Nephron progenitor cell (in vitro differentiated cells): Measurements from ENCODE around the gene MYPOP.

Experiments
- DNase-seq: peaks from one replicate; pipeline ENCODE4 v3.0.0; 2021
- H3K27ac Mint-ChIP-seq: 2 replicates; pipeline ENCODE4 v1.8.0; 2021; ENCODE audit warnings: mild to moderate bottlenecking, moderate library complexity, mixed read lengths
- H3K27me3 Mint-ChIP-seq: 2 replicates; pipeline ENCODE4 v1.8.0; 2021; ENCODE audit warnings: mild to moderate bottlenecking, low read depth, mixed read lengths; ENCODE audit not compliant: poor library complexity
- H3K36me3 Mint-ChIP-seq: 2 replicates; pipeline ENCODE4 v1.8.0; 2021; ENCODE audit warnings: low read depth, mixed read lengths
- H3K4me1 Mint-ChIP-seq: 2 replicates; pipeline ENCODE4 v1.8.0; 2021; ENCODE audit warnings: mixed read lengths
- H3K4me3 Mint-ChIP-seq: 2 replicates; pipeline ENCODE4 v1.8.0; 2021; ENCODE audit warnings: mild to moderate bottlenecking, moderate library complexity, mixed read lengths
- H3K9me3 Mint-ChIP-seq: 2 replicates; pipeline ENCODE4 v1.8.0; 2021; ENCODE audit warnings: mild to moderate bottlenecking, moderate library complexity, mixed read lengths
- TF ChIP-seq, protein P1 (sequence below): fragments of 200-600 bp; sonication (generic); IDR thresholded peaks from 2 replicates; pipeline ENCODE4 v1.5.0; 2021; ENCODE audit warnings: antibody characterized with exemption

The MYPOP gene

DNA sequence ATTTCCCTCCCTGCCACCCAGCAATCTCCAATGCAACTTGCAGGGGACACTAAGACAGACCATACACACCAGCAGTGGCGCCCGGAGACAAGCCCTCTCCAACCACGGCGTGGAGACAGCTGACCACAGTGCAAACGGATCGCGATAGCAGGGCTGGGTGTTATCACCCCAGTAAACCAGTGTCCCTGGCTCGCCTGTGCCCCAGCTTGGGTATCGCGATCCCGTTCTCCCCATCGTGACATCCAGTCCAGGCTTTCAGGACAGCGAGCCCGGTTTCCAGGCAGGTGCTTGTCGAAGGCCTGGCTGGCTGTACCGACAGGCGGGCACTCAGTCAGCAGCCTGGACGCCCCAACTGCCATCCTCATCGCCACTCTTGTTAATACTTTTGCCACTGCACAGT lies 32.9 kb upstream of the MYPOP start:
- no peaks in the 10 kb centered on the region for H3K4me1 Mint-ChIP-seq

DNA sequence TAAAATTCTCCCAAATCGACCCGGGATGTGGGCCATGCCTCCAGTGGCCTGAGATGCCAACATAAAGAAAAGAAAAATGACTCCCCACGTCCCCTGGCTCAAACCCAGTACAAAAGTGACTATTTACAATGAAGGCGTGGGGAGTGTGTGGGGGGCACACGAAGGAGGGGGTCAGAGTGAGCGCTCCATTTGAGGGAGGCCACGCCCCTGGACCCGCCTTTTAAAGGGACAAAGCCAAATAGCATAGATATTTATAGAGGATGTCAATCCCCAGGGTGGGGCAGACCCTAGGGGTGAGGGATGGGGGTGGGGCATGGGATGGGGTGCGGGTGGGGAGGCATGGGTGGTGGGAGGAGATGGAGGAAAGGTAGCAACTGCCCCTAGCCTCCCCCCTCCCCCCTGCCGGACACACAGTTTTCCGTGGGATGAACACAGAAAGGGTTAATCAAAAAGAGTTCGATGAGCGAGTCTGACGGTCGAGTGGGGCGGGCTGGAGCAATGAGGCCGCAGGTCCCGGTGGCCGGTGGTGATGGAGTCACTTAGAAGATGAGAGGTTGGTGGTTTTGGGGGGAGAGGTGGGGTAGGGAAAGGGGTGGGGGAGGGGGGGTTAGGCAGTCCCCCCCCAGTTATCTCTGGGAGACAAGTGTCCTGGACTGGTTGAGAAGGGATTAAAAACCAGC lies 32.3 kb upstream of the MYPOP start:
- no peak for DNase-seq
- no peaks in the 10 kb centered on the region for H3K4me1 Mint-ChIP-seq
- peaks cover 69% of the 10 kb centered on the region for H3K27me3 Mint-ChIP-seq
- no peaks in the 10 kb centered on the region for H3K9me3 Mint-ChIP-seq
- no peak overlapping the region for H3K4me3 Mint-ChIP-seq
- no peak overlapping the region for H3K27ac Mint-ChIP-seq
- no peaks in the 10 kb centered on the region for H3K36me3 Mint-ChIP-seq
- TF ChIP-seq, protein P1, sequence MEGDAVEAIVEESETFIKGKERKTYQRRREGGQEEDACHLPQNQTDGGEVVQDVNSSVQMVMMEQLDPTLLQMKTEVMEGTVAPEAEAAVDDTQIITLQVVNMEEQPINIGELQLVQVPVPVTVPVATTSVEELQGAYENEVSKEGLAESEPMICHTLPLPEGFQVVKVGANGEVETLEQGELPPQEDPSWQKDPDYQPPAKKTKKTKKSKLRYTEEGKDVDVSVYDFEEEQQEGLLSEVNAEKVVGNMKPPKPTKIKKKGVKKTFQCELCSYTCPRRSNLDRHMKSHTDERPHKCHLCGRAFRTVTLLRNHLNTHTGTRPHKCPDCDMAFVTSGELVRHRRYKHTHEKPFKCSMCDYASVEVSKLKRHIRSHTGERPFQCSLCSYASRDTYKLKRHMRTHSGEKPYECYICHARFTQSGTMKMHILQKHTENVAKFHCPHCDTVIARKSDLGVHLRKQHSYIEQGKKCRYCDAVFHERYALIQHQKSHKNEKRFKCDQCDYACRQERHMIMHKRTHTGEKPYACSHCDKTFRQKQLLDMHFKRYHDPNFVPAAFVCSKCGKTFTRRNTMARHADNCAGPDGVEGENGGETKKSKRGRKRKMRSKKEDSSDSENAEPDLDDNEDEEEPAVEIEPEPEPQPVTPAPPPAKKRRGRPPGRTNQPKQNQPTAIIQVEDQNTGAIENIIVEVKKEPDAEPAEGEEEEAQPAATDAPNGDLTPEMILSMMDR, result no peak

More for the DNA sequence above, 32.9 kb upstream of the MYPOP start:
- Mint-ChIP-seq H3K4me3 (no peak overlapping the region), H3K9me3 (no peaks in the 10 kb centered on the region), H3K27ac (no peak overlapping the region), H3K27me3 (peaks cover 63% of the 10 kb centered on the region), H3K36me3 (no peaks in the 10 kb centered on the region)
- DNase-seq, result no peak
- TF ChIP-seq, protein P1, result no peak

DNA sequence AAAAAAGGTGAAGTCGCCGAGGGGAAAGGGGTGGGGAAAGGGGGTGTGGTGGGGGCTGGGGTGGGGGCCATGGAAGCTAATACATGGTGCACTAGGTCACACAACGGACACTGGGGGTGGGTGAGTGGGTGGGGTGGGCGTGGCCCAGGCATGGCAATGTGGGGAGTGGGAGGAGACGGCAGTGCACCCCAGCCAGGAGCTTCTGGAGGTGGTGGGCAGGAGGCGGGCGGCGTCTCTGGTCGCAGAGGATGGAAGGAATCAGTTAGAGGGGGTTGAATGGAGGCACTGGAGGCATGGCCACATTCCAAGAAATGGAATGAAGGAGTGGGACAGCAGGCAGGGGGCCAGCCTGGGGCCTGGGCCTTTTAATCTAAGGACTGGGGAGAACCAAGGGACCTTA lies 31.3 kb upstream of the MYPOP start:
- H3K9me3 Mint-ChIP-seq, result no peaks in the 10 kb centered on the region
- TF ChIP-seq, protein P1, result no peak
- no peaks in the 10 kb centered on the region for H3K4me1 Mint-ChIP-seq
- no peak overlapping the region for H3K27ac Mint-ChIP-seq
- DNase-seq, result no peak
- H3K36me3 Mint-ChIP-seq, result no peaks in the 10 kb centered on the region
- no peak overlapping the region for H3K4me3 Mint-ChIP-seq
- H3K27me3 Mint-ChIP-seq, result peaks cover 78% of the 10 kb centered on the region

DNA sequence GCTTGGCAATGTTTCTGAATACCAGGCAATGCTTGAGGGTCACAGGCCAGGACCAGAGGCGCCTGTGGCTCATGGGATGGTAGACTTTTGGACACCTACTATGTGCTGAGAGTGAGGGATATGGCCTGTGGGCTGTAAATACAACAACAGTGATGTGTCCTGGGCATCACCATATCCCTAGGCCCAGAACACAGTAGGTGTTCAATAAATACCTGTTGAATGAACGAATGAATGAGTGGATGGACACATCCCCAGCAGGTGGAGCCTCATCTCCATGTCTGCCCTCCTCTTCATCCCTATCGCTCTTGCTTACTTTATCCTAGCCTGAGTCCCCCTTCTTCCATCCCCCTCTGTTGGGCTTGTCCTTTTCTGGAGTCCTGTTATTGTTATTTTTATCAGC lies 28.6 kb upstream of the MYPOP start:
- Mint-ChIP-seq H3K36me3 (no peaks in the 10 kb centered on the region), H3K27ac (no peak overlapping the region), H3K4me1 (peaks cover 6% of the 10 kb centered on the region), H3K9me3 (peaks cover 3% of the 10 kb centered on the region), H3K4me3 (no peak overlapping the region), H3K27me3 (peaks cover 78% of the 10 kb centered on the region)
- TF ChIP-seq, protein P1, result no peak
- no peak for DNase-seq

DNA sequence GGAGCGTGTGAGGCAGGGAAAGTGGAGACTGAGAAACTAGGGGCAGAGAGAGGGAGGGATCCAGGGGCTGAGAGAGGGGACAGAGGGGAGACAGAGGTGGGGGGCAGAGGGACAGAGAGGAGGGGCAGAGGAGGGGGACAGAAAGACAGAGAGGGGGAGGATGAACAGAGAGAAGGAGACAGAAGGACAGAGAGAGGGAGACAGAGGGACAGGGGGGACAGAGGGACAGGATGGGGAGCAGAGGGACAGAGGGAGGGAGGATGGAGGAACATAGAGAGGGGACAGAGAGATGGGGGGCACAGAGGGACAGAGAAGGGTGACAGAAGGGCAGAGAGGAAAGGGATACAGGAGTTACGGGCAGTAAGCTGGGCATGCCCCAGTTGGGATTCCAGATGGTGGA lies 26.8 kb upstream of the MYPOP start:
- H3K9me3 Mint-ChIP-seq, result peaks cover 3% of the 10 kb centered on the region
- no peak overlapping the region for H3K27ac Mint-ChIP-seq
- DNase-seq, result no peak
- TF ChIP-seq, protein P1, result no peak
- H3K4me3 Mint-ChIP-seq, result peak overlapping the region; percentile 15
- H3K36me3 Mint-ChIP-seq, result no peaks in the 10 kb centered on the region
- H3K4me1 Mint-ChIP-seq, result peaks cover 6% of the 10 kb centered on the region
- H3K27me3 Mint-ChIP-seq, result peaks cover 74% of the 10 kb centered on the region
